H4 (cell line): ENCODE results near the gene ABCA7. TPM values are rescaled to one million over a fixed set of nuclear protein-coding genes. Genes with fewer than 3 reads are reported as not detected.
A peak's percentile ranks its signal among the peaks of the same experiment; 100 is the strongest.

Experiments
- DNase-seq: peaks from one replicate; pipeline ENCODE4 v3.0.0-alpha.2; 2015; ENCODE audit warnings: low spot score
- total RNA-seq: library from RNA; depleted of rRNA; stranded (reverse); fragments of >200 nt; shearing (Covaris generic); gene quantifications from 2 replicates; pipeline ENCODE4 v1.2.3, GENCODE V29; 2014

Gene ABCA7
- total RNA-seq, 1 experiment from 2014 or later, result 2.9 TPM

- no peak for DNase-seq
Measured at GRCh38 chr19:1054102-1055027, 14.5 kb downstream of the ABCA7 start.

DNA sequence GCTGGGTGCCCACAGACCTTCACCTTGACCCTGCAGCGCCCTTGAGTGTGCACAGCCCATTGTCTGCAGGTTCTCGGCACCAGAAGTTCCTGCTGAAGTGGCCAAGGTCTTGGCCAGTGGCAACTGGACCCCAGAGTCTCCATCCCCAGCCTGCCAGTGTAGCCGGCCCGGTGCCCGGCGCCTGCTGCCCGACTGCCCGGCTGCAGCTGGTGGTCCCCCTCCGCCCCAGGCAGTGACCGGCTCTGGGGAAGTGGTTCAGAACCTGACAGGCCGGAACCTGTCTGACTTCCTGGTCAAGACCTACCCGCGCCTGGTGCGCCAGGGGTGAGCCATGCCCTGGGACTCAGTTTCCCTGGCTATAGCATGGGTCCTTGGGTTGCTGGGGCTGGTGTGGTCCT is 15.1 kb downstream of the ABCA7 start:
- no peak for DNase-seq

DNA sequence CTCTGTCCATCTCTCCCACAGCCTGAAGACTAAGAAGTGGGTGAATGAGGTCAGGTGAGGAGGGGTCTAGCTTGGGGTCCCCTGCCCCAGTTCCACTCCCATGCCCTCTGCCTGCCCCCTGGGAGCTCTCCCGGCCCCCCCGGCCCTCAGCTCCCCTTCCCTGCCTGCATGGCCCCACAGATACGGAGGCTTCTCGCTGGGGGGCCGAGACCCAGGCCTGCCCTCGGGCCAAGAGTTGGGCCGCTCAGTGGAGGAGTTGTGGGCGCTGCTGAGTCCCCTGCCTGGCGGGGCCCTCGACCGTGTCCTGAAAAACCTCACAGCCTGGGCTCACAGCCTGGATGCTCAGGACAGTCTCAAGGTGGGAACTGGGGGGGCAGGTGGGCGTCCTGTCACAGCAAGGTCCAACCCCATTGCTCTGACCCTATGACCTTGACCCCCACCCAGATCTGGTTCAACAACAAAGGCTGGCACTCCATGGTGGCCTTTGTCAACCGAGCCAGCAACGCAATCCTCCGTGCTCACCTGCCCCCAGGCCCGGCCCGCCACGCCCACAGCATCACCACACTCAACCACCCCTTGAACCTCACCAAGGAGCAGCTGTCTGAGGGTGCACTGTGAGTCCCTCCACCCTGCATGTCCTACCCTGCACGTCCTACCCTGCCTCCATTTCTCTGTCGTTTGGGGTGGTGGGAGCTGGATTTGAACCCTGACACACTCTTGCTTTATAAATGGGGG is 16.1 kb downstream of the ABCA7 start:
- DNase-seq, result no peak

DNA sequence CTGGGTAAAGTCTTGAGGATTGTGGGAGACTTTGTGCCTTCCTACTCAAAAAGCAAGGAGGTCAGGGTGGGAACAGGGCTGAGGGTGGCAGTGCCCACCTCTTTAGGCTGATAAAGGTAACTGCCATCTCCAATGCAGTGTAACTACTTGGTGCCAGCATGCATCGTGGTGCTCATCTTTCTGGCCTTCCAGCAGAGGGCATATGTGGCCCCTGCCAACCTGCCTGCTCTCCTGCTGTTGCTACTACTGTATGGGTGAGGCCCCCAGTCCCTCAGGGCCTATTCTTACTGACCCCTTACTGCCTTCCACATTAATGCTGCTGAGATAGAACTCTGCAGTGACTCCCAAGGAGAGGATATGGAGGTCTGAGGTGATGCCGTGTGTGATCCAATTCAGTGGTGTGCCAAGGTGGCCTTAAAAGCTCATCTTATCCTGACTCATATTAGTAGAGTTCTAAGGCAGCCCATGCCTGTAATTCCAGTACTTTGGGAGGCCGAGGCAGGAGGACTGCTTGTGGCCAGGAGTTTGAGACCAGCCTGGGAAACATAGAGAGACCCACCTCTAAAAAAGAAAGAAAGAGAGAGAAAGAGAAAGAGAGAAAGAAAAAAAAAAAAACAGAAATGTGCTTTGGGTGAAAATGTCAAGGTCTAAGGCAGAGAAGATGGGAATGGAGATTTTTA is 17.4 kb downstream of the ABCA7 start:
- peak; percentile 57 for DNase-seq

- DNase-seq, result no peak
Measured at GRCh38 chr19:1058112-1058511, 18.2 kb downstream of the ABCA7 start.

DNA sequence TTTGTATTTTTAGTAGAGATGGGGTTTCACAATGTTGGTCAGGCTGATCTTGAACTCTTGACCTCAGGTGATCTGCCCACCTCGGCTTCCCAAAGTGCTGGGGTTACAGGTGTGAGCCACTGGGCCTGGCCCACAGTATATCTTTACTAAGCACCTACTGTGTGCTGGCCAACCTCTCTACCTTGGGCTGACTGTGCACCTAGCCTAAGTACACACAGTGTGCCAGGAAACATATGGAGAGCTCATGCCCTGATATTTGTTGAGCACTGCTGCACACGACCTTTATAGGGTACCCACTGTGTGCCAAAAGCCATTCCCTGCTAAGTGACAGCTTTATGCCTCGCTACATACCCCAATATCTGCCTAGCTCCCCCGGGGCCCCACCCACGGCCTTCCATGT is 20.8 kb downstream of the ABCA7 start:
- DNase-seq, result no peak

GRCh38 chr19:1061987-1062386 is 22.1 kb downstream of the ABCA7 start:
- DNase-seq, result no peak

- DNase-seq, result no peak
Measured at GRCh38 chr19:1062387-1063029, 22.6 kb downstream of the ABCA7 start.

- DNase-seq, result no peak
Measured at GRCh38 chr19:1063030-1063908, 23.4 kb downstream of the ABCA7 start.

- no peak for DNase-seq
Measured at GRCh38 chr19:1063909-1064660, 24.2 kb downstream of the ABCA7 start.

DNA sequence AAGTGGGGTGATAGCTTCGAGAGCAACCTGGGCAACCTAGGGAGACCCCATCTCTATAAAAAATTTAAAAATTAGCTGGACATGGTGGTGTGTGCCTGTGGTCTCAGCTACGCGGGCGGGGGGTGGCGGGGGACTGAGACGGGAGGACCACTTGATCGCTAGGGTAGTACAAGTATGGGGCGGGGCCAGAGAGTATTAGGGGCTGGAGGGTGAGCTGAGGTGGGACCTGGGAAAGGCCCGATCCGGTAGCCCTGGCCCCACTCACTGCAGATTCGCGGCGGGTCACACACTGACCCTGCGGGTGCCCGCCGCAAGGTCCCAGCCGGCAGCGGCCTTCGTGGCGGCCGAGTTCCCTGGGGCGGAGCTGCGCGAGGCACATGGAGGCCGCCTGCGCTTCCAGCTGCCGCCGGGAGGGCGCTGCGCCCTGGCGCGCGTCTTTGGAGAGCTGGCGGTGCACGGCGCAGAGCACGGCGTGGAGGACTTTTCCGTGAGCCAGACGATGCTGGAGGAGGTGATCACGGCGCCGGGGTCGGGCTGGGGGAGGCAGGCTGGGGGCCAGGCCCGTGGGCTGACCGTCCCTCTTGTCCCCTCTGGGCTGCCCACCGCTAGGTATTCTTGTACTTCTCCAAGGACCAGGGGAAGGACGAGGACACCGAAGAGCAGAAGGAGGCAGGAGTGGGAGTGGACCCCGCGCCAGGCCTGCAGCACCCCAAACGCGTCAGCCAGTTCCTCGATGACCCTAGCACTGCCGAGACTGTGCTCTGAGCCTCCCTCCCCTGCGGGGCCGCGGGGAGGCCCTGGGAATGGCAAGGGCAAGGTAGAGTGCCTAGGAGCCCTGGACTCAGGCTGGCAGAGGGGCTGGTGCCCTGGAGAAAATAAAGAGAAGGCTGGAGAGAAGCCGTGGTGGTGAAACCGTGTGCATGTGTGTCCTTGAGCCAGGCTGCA is 25.0 kb downstream of the ABCA7 start:
- DNase-seq, result no peak

DNA sequence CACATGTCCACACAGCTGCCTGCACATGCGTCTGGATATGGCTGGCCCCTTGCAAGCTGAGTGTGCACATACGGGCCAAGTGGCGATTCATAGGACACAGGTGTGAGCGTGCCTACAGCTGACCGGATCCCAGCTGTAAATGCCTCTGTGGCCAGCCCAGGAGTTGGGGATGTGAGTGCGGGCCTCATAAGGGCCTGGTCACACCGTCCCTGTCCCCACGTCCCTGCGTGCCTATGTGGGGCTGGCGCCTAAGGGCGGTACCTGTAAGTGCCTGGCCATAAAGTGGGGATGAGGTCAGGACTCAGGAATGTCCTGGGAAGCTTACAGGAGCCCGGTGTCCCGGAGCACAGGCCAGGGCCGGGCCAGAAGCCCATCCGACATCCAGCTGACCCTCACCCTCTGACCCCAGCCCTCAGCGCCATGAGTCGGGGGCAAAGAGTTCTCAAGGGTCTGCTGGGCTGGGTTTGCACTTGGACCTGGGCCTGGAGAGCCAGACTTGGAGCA is 25.8 kb downstream of the ABCA7 start:
- no peak for DNase-seq

DNA sequence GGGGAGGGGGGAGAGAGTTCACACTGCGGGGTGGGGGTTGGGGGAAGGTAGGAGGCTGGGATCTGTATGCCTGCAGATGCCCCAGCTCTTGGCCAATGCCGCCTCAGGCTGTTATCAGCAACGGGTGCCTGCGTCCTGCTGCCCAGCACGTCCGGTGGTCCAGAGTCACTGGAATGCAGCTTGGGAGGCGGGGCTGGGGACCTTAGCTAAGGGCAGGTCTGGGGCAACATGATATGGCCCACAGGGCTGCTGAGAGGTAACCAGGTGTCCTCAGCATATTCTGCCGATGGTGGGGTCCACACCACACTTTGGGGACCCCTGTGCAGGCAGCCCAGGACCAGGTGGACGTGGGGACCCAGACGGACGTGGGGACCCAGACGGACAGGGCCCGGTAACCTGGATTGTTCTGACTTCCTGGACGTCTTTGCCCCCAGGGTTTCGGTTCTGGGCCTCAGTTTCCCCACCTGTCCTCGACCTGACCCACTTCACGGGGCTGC is 26.4 kb downstream of the ABCA7 start:
- DNase-seq, result no peak

- DNase-seq, result no peak
Measured at GRCh38 chr19:1066748-1067340, 26.9 kb downstream of the ABCA7 start, which contains the start of gene ARHGAP45. Gene ARHGAP45, plus strand, starts transcription at chr19:1067167. Its CDS starts 239 bp downstream, at chr19:1067406.

GRCh38 chr19:1067341-1067957 is 27.5 kb downstream of the ABCA7 start:
- DNase-seq, result no peak

DNA sequence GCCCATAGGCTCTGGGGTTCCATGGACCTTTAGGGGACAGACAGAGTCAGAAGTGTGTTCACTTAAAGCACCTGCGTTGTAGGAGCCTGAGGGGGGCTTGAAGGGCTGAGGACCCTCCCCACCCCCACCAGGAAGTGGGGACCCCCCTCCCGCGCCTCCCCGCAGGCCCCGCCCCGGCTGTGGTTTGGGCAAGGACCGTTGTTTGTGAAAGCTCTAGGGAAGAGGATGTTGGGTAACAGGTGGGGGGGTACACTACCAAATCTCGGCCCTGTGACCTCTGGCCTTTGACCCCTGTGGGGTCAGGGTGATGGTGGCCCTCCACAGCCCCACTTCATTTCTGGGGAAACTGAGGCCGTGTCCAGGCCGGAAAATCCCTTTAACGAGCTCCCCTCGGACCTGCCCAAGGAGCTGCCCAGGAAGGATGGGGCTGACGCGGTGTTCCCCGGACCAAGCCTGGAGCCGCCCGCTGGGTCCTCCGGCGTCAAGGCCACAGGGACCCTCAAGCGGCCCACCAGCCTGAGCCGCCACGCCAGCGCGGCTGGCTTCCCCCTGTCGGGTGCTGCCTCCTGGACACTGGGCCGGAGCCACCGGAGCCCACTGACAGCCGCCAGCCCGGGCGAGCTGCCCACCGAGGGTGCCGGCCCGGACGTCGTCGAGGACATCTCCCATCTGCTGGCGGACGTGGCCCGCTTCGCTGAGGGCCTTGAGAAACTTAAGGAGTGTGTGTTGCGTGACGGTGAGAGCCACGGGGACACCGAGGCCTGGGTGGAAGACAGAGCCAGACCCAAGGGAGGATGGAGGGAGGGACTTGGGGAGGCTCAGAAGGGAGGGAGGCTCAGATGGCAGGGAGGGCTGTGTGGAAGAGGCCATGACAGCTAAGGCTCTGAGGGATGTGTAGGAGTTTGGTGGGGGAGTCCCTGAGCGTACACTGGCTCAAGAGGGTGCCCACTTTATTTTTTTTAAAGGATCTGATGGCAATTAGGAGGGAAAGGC is 28.4 kb downstream of the ABCA7 start:
- no peak for DNase-seq
